Heart right ventricle (tissue), 16 donors: ENCODE results near the gene CYP4B1. TPM values are rescaled to one million over a fixed set of nuclear protein-coding genes. Genes with fewer than 3 reads are reported as not detected.

Source experiments
- ATAC-seq, 8 donors: fragments of 200-7000 bp; cut with Tn5 transposase; one replicate each; pipeline ENCODE4 v1.9.1; 2020; ENCODE audit warnings: mild to moderate bottlenecking in 8 of 8, moderate library complexity in 8 of 8, moderate number of reproducible peaks in 1 of 8
- DNase-seq, 2 donors: peaks; one replicate each; pipeline ENCODE4 v3.0.0-alpha.2; 2020
- H3K27ac ChIP-seq, 10 donors: fragments of 200-600 bp; sonication (generic) in 2 of 10; one replicate each; pipeline versions ENCODE4 v1.5.0 to v1.8.0; 2020 to 2022; ENCODE audit warnings: mild to moderate bottlenecking in 3 of 10
- H3K27me3 ChIP-seq, 7 donors: fragments of 200-600 bp; one replicate each; pipeline ENCODE4 v1.8.0; 2021 to 2022; ENCODE audit warnings: mild to moderate bottlenecking in 2 of 7
- H3K36me3 ChIP-seq, 9 donors: fragments of 200-600 bp; sonication (generic) in 1 of 9; one replicate each; pipeline versions ENCODE4 v1.5.0 to v1.8.0; 2020 to 2022; ENCODE audit warnings: mild to moderate bottlenecking in 2 of 9
- H3K4me1 ChIP-seq, 9 donors: fragments of 200-600 bp; sonication (generic) in 1 of 9; one replicate each; pipeline versions ENCODE4 v1.5.0 to v1.8.0; 2020 to 2022; ENCODE audit warnings: mild to moderate bottlenecking in 4 of 9
- H3K4me3 ChIP-seq, 10 donors: fragments of 200-600 bp; sonication (generic) in 2 of 10; one replicate each; pipeline versions ENCODE4 v1.5.0 to v1.8.0; 2020 to 2022; ENCODE audit warnings: mild to moderate bottlenecking in 7 of 10, moderate library complexity in 2 of 10
- H3K9me3 ChIP-seq, 11 donors: fragments of 200-600 bp in 10 of 11; sonication (generic) in 2 of 11; one replicate each; pipeline versions ENCODE4 v1.5.0 to v1.8.0; 2013 to 2022; ENCODE audit warnings: mild to moderate bottlenecking in 2 of 11, control low read depth in 1 of 11, moderate library complexity in 1 of 11
- WGBS, 2 donors: extraction: QIAGEN DNeasy Blood & Tissue Kit; methylation state at CpG; one replicate each; pipeline ENCODE4 v1.1.7; 2013; ENCODE audit warnings: inconsistent platforms in 1 of 2; 5-methylcytosine and 5-hydroxymethylcytosine counted together
- intact Hi-C, 10 donors: fragments of 100-400 bp; cut with DNase I; formaldehyde crosslinking; loops; one replicate each; pipeline versions ENCODE4 v1.11.1 to v1.14.2; 2022
- polyA plus RNA-seq, 2 donors: library from polyadenylated mRNA; stranded (reverse); fragments of 200-250 nt; gene quantifications; one replicate each; pipeline ENCODE4 v1.2.3, GENCODE V29; 2013
- total RNA-seq, 10 donors: library from RNA; stranded (reverse); fragmentation: NEBNext Ultra II Directional in 3 of 10; extraction: Animal tissue kit (Norgen Biotek cat#: 25700) in 3 of 10; gene quantifications; one replicate each; pipeline versions ENCODE4 v1.2.1 to v1.2.4, GENCODE V29; 2021 to 2023
- TF ChIP-seq, protein P1 (sequence below), 9 donors: fragments of 200-600 bp; sonication (generic) in 2 of 9; IDR thresholded peaks; one replicate each; pipeline versions ENCODE4 v1.5.0 to v1.8.0; 2021 to 2022; ENCODE audit warnings: antibody characterized with exemption in 9 of 9, mild to moderate bottlenecking in 5 of 9, moderate library complexity in 1 of 9
- donor health status: Arrhythmogenic right ventricular cardiomyopathy.
- donor health status: ischemic (EF 13 %, LVEDD 7.1; RV severe dilation, severe dysfunction).
- donor health status: healthy with polysubstance abuse.
- donor health status: DM: no; HTN: yes; CAD: no.
- donor health status: DM: no; HTN: no; CAD: no.
- donor health status: ischemic (EF 25% LVEDD 6.9; RV normal size, moderate dysfunction).
- donor health status: ischemic (EF 25% LVEDD 5.7; RV mildly dilated, moderate dysfunction).
- donor health status: healthy.
- donor health status: DM: yes; HTN: yes; CAD: no.
- donor health status: Ischemic cardiomyopathy.
- donor health status: ischemic (EF 35%, LVEDD 5.7; RV mildly dilated, moderate dysfunction).
- donor health status: nonischemic (EF 11% LVEDD 7.7; RV severe dilation, severe dysfunction).
- donor health status: DM: yes; HTN: yes; CAD: no.
- donor health status: PGD.
- donor health status: ischemic (EF 29% LVEDD 5.4; RV normal size, mild dysfunction).
- donor health status: nonischemic (EF 23%, LVEDD 6.1; RV moderate dilation, normal function).

The CYP4B1 gene
- total and polyA plus RNA-seq, 12 donors: 0.77 to 33.2 (median 6.3) TPM

GRCh38 chr1:46797696-46798470 is 963 bp upstream of the CYP4B1 start:
- Histone ChIP-seq H3K4me3 (no peak overlapping the region), H3K4me1 (peaks cover 0 to 18% (median 6%) of the 10 kb centered on the region in 9 donors), H3K36me3 (no peaks in the 10 kb centered on the region), H3K27me3 (peaks cover 0 to 3% (median 0%) of the 10 kb centered on the region in 7 donors), H3K27ac (peak overlapping the region in 3 of 10 donors; percentile 5 to 77 (median 63)), H3K9me3 (peaks cover 0 to 6% (median 0%) of the 10 kb centered on the region in 11 donors)
- 85 to 86% methylated on average over 1 of the region's 1 CpG for WGBS, 2 donors
- no peak for ATAC-seq
- intact Hi-C loops: no loop called here
- no peak for DNase-seq
- TF ChIP-seq, protein P1, sequence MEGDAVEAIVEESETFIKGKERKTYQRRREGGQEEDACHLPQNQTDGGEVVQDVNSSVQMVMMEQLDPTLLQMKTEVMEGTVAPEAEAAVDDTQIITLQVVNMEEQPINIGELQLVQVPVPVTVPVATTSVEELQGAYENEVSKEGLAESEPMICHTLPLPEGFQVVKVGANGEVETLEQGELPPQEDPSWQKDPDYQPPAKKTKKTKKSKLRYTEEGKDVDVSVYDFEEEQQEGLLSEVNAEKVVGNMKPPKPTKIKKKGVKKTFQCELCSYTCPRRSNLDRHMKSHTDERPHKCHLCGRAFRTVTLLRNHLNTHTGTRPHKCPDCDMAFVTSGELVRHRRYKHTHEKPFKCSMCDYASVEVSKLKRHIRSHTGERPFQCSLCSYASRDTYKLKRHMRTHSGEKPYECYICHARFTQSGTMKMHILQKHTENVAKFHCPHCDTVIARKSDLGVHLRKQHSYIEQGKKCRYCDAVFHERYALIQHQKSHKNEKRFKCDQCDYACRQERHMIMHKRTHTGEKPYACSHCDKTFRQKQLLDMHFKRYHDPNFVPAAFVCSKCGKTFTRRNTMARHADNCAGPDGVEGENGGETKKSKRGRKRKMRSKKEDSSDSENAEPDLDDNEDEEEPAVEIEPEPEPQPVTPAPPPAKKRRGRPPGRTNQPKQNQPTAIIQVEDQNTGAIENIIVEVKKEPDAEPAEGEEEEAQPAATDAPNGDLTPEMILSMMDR (IDR thresholded peaks at IDR 0.05): no peak

GRCh38 chr1:46800742-46801141 is 1.9 kb downstream of the CYP4B1 start:
- DNase-seq: no peak
- Histone ChIP-seq H3K27ac (peak overlapping the region in 2 of 10 donors; percentile 8 to 47), H3K36me3 (no peaks in the 10 kb centered on the region), H3K4me1 (peaks cover 9 to 38% (median 19%) of the 10 kb centered on the region in 9 donors), H3K9me3 (no peaks in the 10 kb centered on the region), H3K27me3 (peaks cover 0 to 3% (median 0%) of the 10 kb centered on the region in 7 donors), H3K4me3 (peak overlapping the region in 4 of 10 donors; percentile 1 to 27 (median 24))
- intact Hi-C loops: loop anchor here in 1 of 10 donors (10.0 kb wide), 1 partner anchor 56 kb away; no protein-coding TSS in a partner anchor
- WGBS, 2 donors: 62 to 66% methylated on average over 4 of the region's 4 CpGs
- no peak for ATAC-seq
- TF ChIP-seq, protein P1 (IDR thresholded peaks at IDR 0.05): no peak

DNA sequence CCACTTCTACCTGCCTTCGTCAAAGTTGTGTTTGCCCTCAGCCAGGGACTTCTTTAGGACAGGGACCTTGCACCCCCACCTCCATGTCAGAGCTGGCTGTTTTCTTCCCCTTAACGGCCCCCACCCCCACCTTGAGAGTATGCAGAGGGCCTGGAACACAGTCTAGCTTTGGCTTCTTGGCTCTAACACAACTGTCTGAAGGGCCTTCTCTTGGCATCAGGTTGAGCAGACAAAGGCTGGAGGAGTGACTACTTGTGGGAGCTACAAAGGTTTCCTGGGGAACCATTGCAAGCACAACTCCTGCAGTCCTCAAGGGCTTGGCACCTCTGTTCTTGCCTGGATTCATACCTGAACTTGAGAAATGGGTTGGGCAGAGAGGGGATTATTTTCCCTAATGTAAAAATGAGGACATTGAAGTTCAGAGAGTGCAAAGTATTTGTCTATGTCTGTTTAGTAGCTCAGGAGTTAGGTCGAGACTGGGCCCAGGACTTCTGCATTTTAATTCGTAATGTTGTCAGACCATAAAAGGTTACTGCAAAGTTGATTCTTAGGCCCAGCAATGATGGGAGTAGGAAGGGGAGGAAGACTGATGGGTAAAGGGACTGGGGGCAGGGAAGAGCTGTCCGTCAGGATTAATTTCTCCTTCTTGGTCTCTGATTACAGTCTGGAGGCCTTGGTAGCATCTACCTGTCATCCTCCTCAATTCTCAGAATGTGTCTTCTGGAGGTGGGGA is 2.6 kb downstream of the CYP4B1 start:
- no peaks in the 10 kb centered on the region for H3K9me3 ChIP-seq
- H3K4me3 ChIP-seq: peak overlapping the region in 2 of 10 donors; percentile 21 to 27
- peak overlapping the region in 1 of 10 donors; percentile 47 for H3K27ac ChIP-seq
- TF ChIP-seq, protein P1 (IDR thresholded peaks at IDR 0.05): no peak
- no peaks in the 10 kb centered on the region for H3K36me3 ChIP-seq
- DNase-seq: no peak
- intact Hi-C loops: loop anchor here in 1 of 10 donors (10.0 kb wide), 1 partner anchor 57 kb away; no protein-coding TSS in a partner anchor
- H3K4me1 ChIP-seq: peaks cover 13 to 46% (median 27%) of the 10 kb centered on the region in 9 donors
- peaks cover 0 to 3% (median 0%) of the 10 kb centered on the region in 7 donors for H3K27me3 ChIP-seq
- 84 to 86% methylated on average over 5 of the region's 5 CpGs for WGBS, 2 donors
- no peak for ATAC-seq

- Histone ChIP-seq H3K27ac (peak overlapping the region in 1 of 10 donors; percentile 26), H3K4me3 (no peak overlapping the region), H3K36me3 (no peaks in the 10 kb centered on the region), H3K9me3 (no peaks in the 10 kb centered on the region), H3K27me3 (peaks cover 0 to 3% (median 0%) of the 10 kb centered on the region in 7 donors), H3K4me1 (peaks cover 15 to 52% (median 31%) of the 10 kb centered on the region in 9 donors)
- TF ChIP-seq, protein P1 (IDR thresholded peaks at IDR 0.05): no peak
- 0 to 46% methylated on average over 1 of the region's 1 CpG for WGBS, 2 donors
- DNase-seq: no peak
- intact Hi-C loops: loop anchor here in 1 of 10 donors (10.0 kb wide), 1 partner anchor 57 kb away; no protein-coding TSS in a partner anchor
- ATAC-seq: no peak
These were observed 3.2 kb downstream of the CYP4B1 start for GRCh38 chr1:46802081-46802480.
